GM21423 (cell line): ENCODE data around the gene ZYX.
"Not testable (repeated sequence)": the region's sequence is repeated elsewhere in the genome, so short reads cannot be mapped to it uniquely, and the experiment has no call there.

Experiments
- ATAC-seq: cut with Tn5 transposase; IDR thresholded peaks from one replicate; pipeline ENCODE4 v1.9.1; 2021; ENCODE audit warnings: mild to moderate bottlenecking, moderate library complexity; ENCODE audit not compliant: unreplicated experiment

The ZYX gene

GRCh38 chr7:143384661-143385631 is 3.8 kb downstream of the ZYX start:
- no peak for ATAC-seq

DNA sequence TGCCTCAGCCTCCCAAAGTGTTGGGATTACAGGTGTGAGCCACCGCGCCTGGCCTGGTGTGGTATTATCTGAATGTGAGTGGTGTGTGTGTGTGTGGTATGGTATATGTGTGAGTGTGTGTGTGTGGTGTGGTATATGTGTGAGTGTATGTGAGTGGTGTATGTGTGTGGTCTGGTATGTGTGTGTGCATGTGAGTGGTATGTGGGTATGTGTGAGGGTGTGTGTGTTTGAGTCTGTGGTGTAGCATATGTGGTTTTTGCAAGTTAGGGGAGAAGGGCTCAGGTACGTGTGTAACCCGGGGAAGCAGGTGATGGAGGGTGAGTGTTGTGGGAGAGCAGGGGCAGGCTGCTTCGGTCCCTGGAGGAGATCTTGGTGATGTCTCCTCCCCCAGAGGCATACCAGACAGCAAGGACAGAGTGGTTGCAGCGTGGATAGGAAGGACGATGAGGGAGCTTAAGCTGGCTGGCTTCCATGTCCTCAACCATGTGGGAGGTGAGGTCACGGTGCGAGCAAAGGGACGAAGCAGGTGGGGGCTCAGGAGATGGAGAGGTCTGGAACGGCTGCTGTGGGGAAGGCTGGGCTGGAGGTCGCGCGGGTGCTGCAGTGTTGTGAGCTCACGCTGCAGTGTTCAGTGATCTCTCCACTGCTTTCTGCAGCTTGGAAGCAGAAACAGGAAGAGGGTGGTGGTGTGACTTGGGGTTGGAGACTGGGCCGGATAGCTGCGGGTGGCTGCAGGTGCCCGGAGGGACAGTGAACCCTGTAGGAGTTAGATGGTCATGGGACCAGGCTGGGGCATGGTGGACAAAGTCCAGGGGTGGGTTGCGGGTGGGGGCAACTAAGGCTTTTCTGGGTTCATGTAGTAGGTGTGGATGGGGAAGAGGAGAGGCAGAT is 5.0 kb downstream of the ZYX start:
- ATAC-seq, result peak; percentile 59

- no peak for ATAC-seq
Measured at GRCh38 chr7:143387156-143387975, 6.2 kb downstream of the ZYX start.

DNA sequence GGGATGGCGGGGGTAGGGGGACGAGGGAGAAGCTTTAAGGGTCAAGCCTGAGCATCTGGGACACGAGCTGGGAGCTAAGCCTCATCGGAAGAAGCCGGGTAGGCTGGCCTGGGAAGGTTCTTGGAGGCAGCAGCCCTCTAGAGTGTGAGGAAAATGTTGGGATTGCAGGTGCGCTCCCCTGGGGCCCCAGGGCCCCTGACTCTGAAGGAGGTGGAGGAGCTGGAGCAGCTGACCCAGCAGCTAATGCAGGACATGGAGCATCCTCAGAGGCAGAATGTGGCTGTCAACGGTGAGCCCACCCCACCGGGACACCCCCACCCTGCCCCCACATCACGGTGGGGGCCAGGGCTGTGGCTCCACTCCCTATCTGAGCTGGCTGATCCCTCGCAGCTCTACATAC is 6.9 kb downstream of the ZYX start:
- no peak for ATAC-seq

DNA sequence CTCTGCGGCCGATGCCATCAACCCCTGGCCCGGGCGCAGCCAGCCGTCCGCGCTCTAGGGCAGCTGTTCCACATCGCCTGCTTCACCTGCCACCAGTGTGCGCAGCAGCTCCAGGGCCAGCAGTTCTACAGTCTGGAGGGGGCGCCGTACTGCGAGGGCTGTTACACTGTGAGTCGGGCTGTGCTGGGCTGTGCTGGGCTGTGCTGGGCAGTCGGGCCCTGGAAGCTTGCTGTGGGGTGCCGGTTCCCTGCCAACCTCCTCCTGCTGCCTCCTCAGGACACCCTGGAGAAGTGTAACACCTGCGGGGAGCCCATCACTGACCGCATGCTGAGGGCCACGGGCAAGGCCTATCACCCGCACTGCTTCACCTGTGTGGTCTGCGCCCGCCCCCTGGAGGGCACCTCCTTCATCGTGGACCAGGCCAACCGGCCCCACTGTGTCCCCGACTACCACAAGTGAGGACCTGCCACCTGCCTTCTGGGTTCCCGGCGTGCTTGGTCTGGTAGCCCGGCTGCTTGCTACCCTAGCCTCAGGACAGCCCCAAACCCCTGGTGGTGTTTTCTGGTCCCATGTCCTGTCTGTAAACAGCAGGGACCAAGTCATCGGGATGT is 7.5 kb downstream of the ZYX start:
- ATAC-seq, result no peak

- no peak for ATAC-seq
Measured at GRCh38 chr7:143389316-143390103, 8.4 kb downstream of the ZYX start.

DNA sequence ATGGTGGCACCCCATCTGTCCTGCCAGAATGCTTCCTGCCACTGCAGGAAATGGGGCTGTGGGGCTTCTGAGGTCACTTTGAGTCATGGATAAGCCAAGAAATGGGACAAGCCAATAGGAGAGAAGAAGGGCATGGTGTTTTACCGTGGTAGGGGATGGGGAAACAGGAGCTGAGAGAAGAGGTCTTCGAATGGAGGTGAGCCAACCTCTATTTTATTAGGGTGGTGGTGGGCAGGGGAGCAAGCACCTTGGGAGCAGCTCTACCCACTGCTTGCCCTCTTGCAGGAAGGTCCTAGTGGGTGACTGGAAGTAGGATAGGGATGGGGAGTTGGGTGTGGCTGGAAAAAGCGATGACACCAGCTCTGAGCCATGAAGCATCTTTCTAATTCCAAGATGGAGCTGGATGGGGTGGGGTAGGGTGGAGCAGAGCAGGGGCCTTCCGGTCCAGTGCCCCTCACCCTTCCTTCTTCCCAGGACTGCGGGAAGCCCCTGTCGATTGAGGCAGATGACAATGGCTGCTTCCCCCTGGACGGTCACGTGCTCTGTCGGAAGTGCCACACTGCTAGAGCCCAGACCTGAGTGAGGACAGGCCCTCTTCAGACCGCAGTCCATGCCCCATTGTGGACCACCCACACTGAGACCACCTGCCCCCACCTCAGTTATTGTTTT is 9.1 kb downstream of the ZYX start:
- ATAC-seq, result no peak

GRCh38 chr7:143390773-143391317 is 9.7 kb downstream of the ZYX start:
- ATAC-seq, result no peak

DNA sequence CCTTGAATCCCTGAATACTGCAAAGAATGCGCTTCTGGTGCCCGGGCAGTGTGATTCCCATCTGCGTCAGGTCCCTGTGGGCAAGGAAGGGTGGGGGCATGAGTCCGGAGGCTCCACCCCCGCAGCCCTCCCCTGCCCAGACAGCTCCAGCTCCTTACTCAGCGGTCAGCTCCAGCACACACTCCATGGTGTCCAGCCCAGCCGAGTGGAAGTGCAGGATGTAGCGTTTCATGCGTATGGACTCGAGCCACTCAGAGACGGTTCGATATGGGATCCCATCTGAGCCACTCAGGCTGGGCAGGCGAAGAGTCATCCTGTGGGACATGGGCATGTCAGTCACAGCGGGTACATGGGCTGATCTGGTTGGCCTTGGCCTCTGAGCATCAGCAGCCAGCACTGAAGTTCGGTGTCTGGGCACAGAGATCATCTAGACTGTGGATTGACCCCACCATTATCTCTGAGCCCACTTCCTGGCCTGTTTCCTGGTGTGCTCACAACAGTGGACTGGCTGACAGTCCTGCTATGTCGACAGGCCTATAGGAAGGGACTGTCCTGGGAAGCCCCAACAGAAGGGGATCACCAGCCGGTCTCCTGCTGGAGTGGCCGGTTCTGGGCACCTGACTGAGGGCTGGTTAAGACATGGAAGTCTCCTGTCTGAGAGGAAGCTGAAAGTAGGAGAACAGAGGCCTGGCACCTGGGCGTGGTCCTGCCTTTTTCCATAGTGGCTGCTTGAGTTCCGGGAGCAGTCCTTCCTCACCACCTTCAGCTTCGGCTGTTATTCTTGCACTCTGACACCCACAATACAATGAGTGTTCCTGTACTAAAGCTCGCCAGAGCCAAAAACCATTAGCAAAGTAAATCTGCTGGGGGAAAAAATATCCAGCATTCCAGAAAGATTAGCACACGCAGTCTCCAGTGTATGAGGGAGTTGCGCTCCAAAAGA is 10.6 kb downstream of the ZYX start:
- ATAC-seq, result no peak

GRCh38 chr7:143392427-143392826 is 11.3 kb downstream of the ZYX start:
- not testable (repeated sequence) for ATAC-seq

DNA sequence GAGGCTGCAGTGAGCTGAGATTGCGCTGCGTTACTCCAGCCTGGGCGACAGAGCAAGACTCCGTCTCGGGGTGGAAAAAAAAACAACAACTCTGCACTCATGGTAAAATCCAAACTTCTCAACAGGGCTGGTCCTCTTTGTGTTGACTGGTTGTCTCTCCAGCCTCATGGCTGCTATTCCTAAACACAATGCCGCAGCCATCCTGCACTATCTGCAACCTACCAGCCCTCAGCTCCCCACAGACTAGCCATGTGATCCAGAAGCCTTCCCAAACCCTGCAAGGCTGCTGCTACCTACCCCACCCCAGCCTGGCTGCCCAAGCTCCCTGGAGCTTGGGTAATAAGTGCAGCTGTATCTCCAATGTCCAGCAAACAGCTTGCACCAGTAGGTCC is 11.7 kb downstream of the ZYX start:
- no peak for ATAC-seq

GRCh38 chr7:143393267-143394041 is 12.3 kb downstream of the ZYX start:
- no peak for ATAC-seq

- ATAC-seq, result no peak
Measured at GRCh38 chr7:143394068-143394467, 12.9 kb downstream of the ZYX start.

DNA sequence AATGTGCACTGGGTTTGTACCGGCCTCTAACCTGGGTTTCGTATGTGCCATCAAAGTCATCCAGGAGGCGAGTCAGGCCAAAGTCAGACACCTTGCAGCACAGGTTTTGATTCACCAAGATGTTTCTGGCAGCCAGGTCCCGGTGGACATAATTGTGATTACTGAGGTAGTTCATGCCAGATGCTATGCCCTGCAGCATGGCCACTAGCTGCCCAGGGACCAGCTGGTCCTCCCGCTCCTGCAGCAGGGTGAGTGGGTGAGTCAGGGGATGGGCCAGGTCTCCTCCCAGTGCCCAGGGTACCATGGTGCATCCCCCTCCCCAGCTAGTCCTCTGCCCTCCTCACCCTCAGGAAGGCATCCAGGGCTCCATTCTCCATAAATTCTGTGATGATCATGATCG is 13.6 kb downstream of the ZYX start:
- ATAC-seq, result no peak

DNA sequence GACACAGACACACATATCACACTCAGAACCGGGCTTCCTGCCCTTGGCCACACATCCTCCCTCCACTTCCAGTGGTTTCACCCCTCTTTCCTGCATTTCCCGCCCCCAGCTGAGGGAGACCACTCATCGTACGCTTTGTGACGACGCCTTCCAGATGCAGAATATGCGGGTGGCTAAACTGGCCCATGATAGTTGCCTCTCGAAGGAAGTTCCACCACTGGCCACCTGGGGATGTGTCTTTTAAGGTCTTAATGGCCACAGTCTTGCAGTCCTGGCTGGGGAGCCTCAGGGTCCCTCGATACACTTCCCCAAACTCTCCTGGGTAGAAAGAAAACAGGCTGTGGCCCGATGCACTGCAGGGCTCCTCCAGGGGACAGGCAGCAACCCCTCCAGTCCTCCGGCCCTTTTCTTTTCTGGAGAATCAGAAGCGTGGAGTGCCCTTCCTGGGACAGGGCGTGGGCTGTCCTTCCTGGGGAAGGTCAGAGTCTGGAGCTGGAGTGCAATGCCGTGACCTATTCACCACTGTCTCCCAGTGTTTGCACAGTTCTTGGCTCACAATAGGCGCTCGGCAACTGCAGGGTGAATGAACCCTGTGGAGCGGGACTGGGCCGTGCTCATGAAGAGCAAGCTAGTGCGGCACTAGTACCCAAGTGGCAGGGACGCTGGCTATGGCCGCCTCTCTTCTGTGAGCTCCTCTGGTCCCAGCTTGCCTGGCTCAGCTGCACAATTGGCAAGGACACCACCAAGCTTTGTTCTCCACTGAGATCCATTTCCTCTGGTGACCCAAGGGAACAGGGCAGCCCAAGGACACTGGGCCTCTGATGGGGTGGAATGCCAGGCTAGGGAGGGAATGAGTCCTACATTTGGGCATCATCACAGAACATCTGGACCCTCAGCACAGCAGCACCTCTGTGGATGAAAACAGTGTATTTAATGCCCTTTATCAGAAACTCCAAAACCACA is 14.3 kb downstream of the ZYX start:
- ATAC-seq, result no peak

DNA sequence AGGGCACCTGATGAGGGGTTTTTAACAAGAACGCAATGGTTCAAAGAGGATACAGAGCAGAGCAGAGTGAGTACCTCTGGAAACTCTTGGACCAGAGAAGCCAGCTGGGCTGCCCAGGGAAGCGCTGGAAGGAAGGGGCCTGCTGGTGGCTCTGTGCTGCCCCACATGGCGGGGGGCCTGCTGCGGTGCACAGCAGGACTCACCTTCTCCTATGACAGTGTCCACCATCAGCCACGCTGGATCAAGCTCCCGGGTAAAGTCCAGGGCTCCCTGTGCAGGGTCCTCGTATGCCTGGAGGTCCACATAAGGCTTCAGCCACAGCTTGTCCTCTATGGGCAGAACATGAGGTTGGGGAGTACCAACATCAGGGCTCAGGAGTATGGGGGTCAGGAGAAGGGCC is 15.0 kb downstream of the ZYX start:
- no peak for ATAC-seq
